ENCODE results near the gene SHKBP1. TPM values are rescaled to one million over a fixed set of nuclear protein-coding genes. Genes with fewer than 3 reads are reported as not detected.

Gene SHKBP1
- total and polyA plus RNA-seq, 4 donors = 21.1 to 191 (median 97.1) TPM

GRCh38 chr19:40611096-40611495 is 34.4 kb downstream of the SHKBP1 start:
- Histone ChIP-seq H3K9ac (ENCODE audit: insufficient read depth in 1 of 2, low read length in 2 of 2) (no peak overlapping the region), H3K27me3 (ENCODE audit: control insufficient read depth in 3 of 3, insufficient read depth in 3 of 3, low read length in 2 of 3) (no peaks in the 10 kb centered on the region), H3K36me3 (ENCODE audit: control insufficient read depth in 4 of 4, insufficient read depth in 4 of 4, low read length in 4 of 4) (peaks cover 0 to 29% (median 13%) of the 10 kb centered on the region in 4 donors), H3K4me3 (no peak overlapping the region), H3K9me3 (ENCODE audit: control insufficient read depth in 4 of 4, insufficient read depth in 3 of 4, low read length in 3 of 4) (no peaks in the 10 kb centered on the region), H3K27ac (ENCODE audit: low read depth in 1 of 2, low read length in 1 of 2) (peak overlapping the region in 1 of 2 donors; percentile 78), H3K4me1 (ENCODE audit: control insufficient read depth in 5 of 5, insufficient read depth in 5 of 5, low read length in 5 of 5) (peaks cover 0 to 39% (median 12%) of the 10 kb centered on the region in 5 donors)
- no peak for TF ChIP-seq CTCF (IDR thresholded peaks at IDR 0.05; ENCODE audit: control extremely low read depth, extremely low read depth)
- ATAC-seq (ENCODE audit: insufficient read depth, low FRiP score) (no peak), DNase-seq (peak in 1 of 3 donors; percentile 43)
- 63 to 65% methylated on average over 15 of the region's 15 CpGs for WGBS, 2 donors

GRCh38 chr19:40611900-40612698 is 35.4 kb downstream of the SHKBP1 start:
- 93 to 95% methylated on average over 10 of the region's 10 CpGs for WGBS, 2 donors
- DNase-seq (no peak), ATAC-seq (ENCODE audit: insufficient read depth, low FRiP score) (no peak)
- TF ChIP-seq CTCF (IDR thresholded peaks at IDR 0.05; ENCODE audit: control extremely low read depth, extremely low read depth) = no peak
- Histone ChIP-seq H3K9ac (ENCODE audit: insufficient read depth in 1 of 2, low read length in 2 of 2) (no peak overlapping the region), H3K9me3 (ENCODE audit: control insufficient read depth in 4 of 4, insufficient read depth in 3 of 4, low read length in 3 of 4) (no peaks in the 10 kb centered on the region), H3K4me3 (no peak overlapping the region), H3K27me3 (ENCODE audit: control insufficient read depth in 3 of 3, insufficient read depth in 3 of 3, low read length in 2 of 3) (no peaks in the 10 kb centered on the region), H3K36me3 (ENCODE audit: control insufficient read depth in 4 of 4, insufficient read depth in 4 of 4, low read length in 4 of 4) (peaks cover 0 to 29% (median 14%) of the 10 kb centered on the region in 4 donors), H3K27ac (ENCODE audit: low read depth in 1 of 2, low read length in 1 of 2) (peak overlapping the region in 1 of 2 donors; percentile 61), H3K4me1 (ENCODE audit: control insufficient read depth in 5 of 5, insufficient read depth in 5 of 5, low read length in 5 of 5) (peaks cover 0 to 40% (median 12%) of the 10 kb centered on the region in 5 donors)

- WGBS, 2 donors = 25 to 36% methylated on average over 50 of the region's 50 CpGs
- Histone ChIP-seq H3K4me3 (no peak overlapping the region), H3K36me3 (ENCODE audit: control insufficient read depth in 4 of 4, insufficient read depth in 4 of 4, low read length in 4 of 4) (peaks cover 0 to 29% (median 14%) of the 10 kb centered on the region in 4 donors), H3K27ac (ENCODE audit: low read depth in 1 of 2, low read length in 1 of 2) (peak overlapping the region; percentile 81 to 88), H3K27me3 (ENCODE audit: control insufficient read depth in 3 of 3, insufficient read depth in 3 of 3, low read length in 2 of 3) (no peaks in the 10 kb centered on the region), H3K9me3 (ENCODE audit: control insufficient read depth in 4 of 4, insufficient read depth in 3 of 4, low read length in 3 of 4) (no peaks in the 10 kb centered on the region), H3K9ac (ENCODE audit: insufficient read depth in 1 of 2, low read length in 2 of 2) (no peak overlapping the region), H3K4me1 (ENCODE audit: control insufficient read depth in 5 of 5, insufficient read depth in 5 of 5, low read length in 5 of 5) (peaks cover 0 to 40% (median 12%) of the 10 kb centered on the region in 5 donors)
- peak in 2 of 3 donors; percentile 30 to 63 for DNase-seq
- ATAC-seq (ENCODE audit: insufficient read depth, low FRiP score) = no peak
- no peak for TF ChIP-seq CTCF (IDR thresholded peaks at IDR 0.05; ENCODE audit: control extremely low read depth, extremely low read depth)
Observed at GRCh38 chr19:40612831-40613689, 36.4 kb downstream of the SHKBP1 start.
